K562 (cell line): ENCODE measurements around the gene MPND. TPM values are rescaled to one million over a fixed set of nuclear protein-coding genes. Genes with fewer than 3 reads are reported as not detected.
A peak's percentile ranks its signal among the peaks of the same experiment; 100 is the strongest.

Experiments
- ARID4B ChIP-seq: sonication (generic); formaldehyde crosslinking; IDR thresholded peaks from 2 replicates; pipeline ENCODE4 v1.8.0; 2022; ENCODE audit warnings: mild to moderate bottlenecking, missing genetic modification reagents
- FUS ChIP-seq: fragments of 200-400 bp; formaldehyde crosslinking; optimal IDR thresholded peaks from 2 replicates; pipeline ENCODE3; 2017; ENCODE audit warnings: low read depth, low read length
- PKNOX1 ChIP-seq: fragments of 450-650 bp; IDR thresholded peaks from 2 replicates; pipeline ENCODE4 v1.6.1; 2016
- RBM14 ChIP-seq: fragments of 200-400 bp; formaldehyde crosslinking; IDR thresholded peaks from 2 replicates; pipeline ENCODE4 v1.6.1; 2018; ENCODE audit warnings: low read depth, mild to moderate bottlenecking, low read length, moderate library complexity, borderline replicate concordance; ENCODE audit not compliant: insufficient read depth
- RFX7 ChIP-seq: fragments of 250-450 bp; sonication (Bioruptor Pico); IDR thresholded peaks from 2 replicates; pipeline ENCODE4 v1.5.1; 2021; ENCODE audit warnings: mild to moderate bottlenecking
- SUPT5H ChIP-seq: fragments of 450-650 bp; IDR thresholded peaks from 2 replicates; pipeline ENCODE4 v1.6.1; 2016
- UBTF ChIP-seq, 2 experiments: IDR thresholded peaks; 2 replicates each; pipeline ENCODE4 v1.6.1; 2012; ENCODE audit warnings: improper control_type of control experiment in 2 of 2, low read depth in 2 of 2, low read length in 2 of 2, borderline replicate concordance in 1 of 2
- ZEB2 ChIP-seq: fragments of 450-650 bp; IDR thresholded peaks from 2 replicates; pipeline ENCODE4 v1.6.1; 2016
- ZHX1 ChIP-seq: fragments of 150-350 bp; conservative IDR thresholded peaks from 2 replicates; pipeline ENCODE4 v1.6.1; 2014; ENCODE audit warnings: low read length
- ZNF263 ChIP-seq: sonication (generic); formaldehyde crosslinking; IDR thresholded peaks from 2 replicates; pipeline ENCODE4 v1.8.0; 2022; ENCODE audit warnings: mild to moderate bottlenecking, missing genetic modification reagents, borderline replicate concordance
- ZNF431 ChIP-seq: sonication (generic); formaldehyde crosslinking; IDR thresholded peaks from 2 replicates; pipeline ENCODE4 v1.8.0; 2022; ENCODE audit warnings: mild to moderate bottlenecking, missing genetic modification reagents
- ZNF449 ChIP-seq: fragments of 250-450 bp; sonication (Bioruptor Pico); IDR thresholded peaks from 2 replicates; pipeline ENCODE4 v1.8.0; 2022; ENCODE audit warnings: moderate library complexity, mild to moderate bottlenecking, inconsistent platforms
- polyA plus RNA-seq, 8 experiments: library from polyadenylated mRNA; depleted of rRNA in 4 of 8; stranded (reverse) in 5 of 8; unstranded in 3 of 8; fragments of >200 nt; fragmentation: Nextera tagmentation in 2 of 8; fragmentation: Illumina TruSeq in 1 of 8; extraction: Ambion mirVana in 2 of 8; extraction: Trizol in 1 of 8; gene quantifications; 2 replicates each; pipeline versions ENCODE4 v1.2.1 to v1.2.3, GENCODE V29; 2011 to 2014; ENCODE audit warnings: inconsistent platforms in 1 of 8, missing spikeins in 1 of 8
- total RNA-seq, 7 experiments: library from RNA; depleted of rRNA in 6 of 7; stranded (reverse); fragments of >200 nt in 6 of 7; fragmentation: Illumina TruSeq in 2 of 7; extraction: Trizol in 2 of 7; gene quantifications; 2 replicates each; pipeline versions ENCODE4 v1.2.1 to v1.2.3, GENCODE V29; 2011 to 2021; ENCODE audit warnings: low replicate concordance in 1 of 7

The MPND gene
- total and polyA plus RNA-seq, 9 of the 15 experiments (the other 6 are each of a cell fraction or from before 2014, with no cell fraction given), result 0.25 to 14.0 (median 3.9) TPM

GRCh38 chr19:4343370-4344307, at the start of gene MPND (continued):
- TF ChIP-seq PKNOX1 (no peak), FUS (no peak), RFX7 (CRISPR knock-in tag) (no peak), ZNF431 (0 out of 2 replicates have a peak, but pooled peaks have one; percentile 22), UBTF (IDR thresholded peaks at IDR 0.05; ENCODE audit: borderline replicate concordance in 1 of 2, low read depth in 2 of 2, low read length in 2 of 2) (0 out of 4 replicates have a peak, but pooled peaks of 1 of the 2 experiments have one; percentile 45), ZHX1 (no peak), ZNF449 (CRISPR knock-in tag) (no peak), ZNF263 (peak; percentile 76), SUPT5H (0 out of 2 replicates have a peak, but pooled peaks have one; percentile 34), ZEB2 (no peak), ARID4B (CRISPR knock-in tag) (peak; percentile 41; the same call in 1 of the 2 replicates), RBM14 (no peak)
